ENCODE measurements around the gene TRIM72.

Gene TRIM72

DNA sequence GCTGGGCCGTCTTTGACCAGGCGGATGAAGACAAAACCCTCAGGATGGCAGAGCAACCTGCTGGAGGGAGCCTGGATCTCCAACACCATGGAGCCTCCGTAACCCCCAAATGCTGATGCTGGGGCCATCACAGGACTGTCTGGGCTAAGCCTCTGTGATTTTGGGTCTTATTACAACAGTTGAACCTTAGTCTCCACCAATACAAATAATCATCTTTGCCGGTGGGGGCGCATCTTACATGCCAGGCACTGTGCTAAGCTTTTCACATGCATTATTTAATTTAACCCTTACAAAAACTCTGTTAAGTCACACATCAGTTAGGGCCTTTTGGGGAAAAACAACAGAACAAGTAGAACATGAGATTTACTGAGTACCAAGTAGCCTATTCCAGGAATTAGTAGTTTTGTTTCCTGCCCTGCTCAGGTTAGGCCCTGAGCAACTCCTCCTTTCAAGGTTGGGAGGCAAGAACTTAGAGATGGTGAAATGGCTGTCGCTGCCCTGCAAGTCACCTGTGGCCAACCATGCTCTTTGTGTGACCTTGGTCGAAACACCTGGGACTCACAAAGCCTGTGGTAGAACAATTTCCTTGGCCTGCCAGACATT, 37.0 kb downstream of the TRIM72 start:
- TF ChIP-seq, protein P1, sequence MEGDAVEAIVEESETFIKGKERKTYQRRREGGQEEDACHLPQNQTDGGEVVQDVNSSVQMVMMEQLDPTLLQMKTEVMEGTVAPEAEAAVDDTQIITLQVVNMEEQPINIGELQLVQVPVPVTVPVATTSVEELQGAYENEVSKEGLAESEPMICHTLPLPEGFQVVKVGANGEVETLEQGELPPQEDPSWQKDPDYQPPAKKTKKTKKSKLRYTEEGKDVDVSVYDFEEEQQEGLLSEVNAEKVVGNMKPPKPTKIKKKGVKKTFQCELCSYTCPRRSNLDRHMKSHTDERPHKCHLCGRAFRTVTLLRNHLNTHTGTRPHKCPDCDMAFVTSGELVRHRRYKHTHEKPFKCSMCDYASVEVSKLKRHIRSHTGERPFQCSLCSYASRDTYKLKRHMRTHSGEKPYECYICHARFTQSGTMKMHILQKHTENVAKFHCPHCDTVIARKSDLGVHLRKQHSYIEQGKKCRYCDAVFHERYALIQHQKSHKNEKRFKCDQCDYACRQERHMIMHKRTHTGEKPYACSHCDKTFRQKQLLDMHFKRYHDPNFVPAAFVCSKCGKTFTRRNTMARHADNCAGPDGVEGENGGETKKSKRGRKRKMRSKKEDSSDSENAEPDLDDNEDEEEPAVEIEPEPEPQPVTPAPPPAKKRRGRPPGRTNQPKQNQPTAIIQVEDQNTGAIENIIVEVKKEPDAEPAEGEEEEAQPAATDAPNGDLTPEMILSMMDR (IDR thresholded peaks at IDR 0.05) = no peak

DNA sequence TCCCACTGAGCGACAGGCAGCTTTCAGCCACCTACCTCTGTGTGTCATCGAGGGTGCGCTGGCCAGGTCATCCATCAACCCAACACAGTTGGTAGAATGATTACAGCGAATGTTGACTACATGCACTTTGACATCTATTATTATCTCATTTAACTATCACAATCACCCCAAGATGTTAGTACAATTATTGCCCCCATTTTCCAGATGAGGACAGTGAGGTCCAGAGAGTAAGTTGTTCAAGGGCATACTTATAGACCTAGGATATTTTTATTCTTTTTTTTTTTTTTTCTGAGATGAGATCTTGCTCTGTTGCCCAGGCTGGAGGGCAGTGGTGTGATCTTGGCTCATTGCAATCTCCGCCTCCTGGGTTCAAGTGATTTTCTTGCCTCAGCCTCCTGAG, 37.5 kb downstream of the TRIM72 start:
- TF ChIP-seq, protein P1 (IDR thresholded peaks at IDR 0.05) = no peak

DNA sequence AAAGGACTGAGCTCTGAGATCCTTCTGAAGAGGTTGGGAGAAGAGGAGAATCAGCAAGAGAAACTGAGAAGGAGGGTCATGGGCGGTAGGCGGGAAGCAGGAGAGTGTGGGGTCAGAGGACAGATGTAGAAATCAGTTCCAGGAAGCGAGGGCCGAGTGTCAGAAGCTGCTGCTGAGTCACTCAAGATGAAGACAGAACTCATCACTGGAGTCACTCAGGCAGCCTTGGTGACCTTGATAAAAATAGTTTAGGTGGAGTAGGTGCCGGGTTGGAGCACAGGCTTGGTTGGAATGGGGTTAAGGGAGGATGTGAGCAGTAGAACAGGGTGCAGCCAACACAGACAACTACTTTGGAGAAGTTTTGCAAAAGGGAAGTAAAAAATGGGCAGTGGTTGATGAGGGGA, 39.7 kb downstream of the TRIM72 start:
- TF ChIP-seq, protein P1 (IDR thresholded peaks at IDR 0.05) = no peak

DNA sequence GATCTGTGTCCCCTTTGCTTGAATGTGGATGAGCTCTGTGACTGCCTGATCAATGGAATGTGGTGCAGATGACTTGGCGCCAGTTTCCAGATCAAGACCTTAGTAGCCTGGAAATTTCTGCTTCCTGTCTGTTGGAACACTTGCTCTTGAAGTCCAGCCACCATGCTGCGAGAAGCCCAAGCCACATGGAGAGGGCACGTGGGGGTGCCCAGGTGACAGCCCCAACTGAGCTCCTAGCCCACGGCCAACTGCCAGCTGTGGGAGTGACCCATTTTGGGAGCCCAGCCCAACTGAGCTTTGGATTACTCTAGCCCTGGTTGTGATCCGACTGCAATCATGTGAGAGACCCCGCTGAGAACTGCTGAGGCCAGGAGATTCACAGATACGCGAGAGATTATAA, 42.5 kb downstream of the TRIM72 start:
- TF ChIP-seq, protein P1 (IDR thresholded peaks at IDR 0.05) = no peak

DNA sequence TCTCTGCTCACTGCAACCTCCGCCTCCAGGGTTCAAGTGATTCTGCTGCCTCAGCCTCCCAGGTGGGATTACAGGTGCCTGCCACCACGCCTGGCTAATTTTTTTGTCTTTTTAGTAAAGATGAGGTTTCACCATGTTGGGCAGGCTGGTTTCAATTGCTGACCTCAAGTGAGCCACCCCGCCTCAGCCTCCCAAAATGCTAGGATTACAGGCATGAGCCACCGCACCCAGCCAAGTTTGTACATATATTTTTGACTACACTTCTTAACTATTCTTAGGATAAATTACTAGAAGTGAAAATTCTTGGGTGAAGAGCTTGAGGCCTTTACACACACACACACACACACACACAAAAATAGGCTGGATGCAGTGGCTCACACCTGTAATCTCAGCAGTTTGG, 44.4 kb downstream of the TRIM72 start:
- TF ChIP-seq, protein P1 (IDR thresholded peaks at IDR 0.05) = no peak

DNA sequence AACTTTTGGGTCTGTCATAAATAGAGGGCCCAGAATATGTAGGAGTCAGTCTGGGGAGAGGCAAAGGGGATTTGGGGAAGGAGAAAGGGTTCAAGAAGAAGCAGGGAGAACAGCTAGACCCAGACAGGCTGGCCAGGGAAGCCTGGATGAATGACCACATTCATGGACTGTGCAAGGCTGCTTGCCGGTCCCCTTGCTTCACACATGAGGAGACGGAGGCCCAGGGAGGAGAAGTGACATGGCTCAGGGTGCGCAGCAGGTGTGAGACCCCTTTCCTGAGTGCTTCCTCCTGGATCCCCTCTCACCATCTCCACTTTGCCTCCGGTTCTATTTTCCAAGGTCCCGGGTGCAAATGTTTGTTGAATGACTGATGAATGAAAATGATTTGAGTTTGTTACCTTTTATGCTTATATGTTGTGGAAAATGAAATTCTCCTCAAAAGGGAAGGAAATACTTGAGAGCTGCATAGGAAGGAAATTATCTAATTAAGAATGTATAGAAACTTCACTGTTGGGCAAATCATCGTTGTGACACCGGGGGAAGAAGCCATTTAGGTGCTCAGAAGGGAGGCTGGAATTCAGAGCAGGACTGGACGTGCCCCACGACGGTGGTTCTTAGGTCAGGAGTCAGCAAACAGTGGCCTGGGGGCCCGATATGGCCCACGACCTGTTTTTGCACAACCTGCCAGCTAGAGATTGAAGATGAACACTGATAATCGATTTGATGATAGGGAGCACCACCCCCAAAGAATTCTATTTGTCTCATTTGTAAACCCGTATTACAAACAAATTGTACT, 46.4 kb downstream of the TRIM72 start:
- TF ChIP-seq, protein P1 (IDR thresholded peaks at IDR 0.05) = no peak

DNA sequence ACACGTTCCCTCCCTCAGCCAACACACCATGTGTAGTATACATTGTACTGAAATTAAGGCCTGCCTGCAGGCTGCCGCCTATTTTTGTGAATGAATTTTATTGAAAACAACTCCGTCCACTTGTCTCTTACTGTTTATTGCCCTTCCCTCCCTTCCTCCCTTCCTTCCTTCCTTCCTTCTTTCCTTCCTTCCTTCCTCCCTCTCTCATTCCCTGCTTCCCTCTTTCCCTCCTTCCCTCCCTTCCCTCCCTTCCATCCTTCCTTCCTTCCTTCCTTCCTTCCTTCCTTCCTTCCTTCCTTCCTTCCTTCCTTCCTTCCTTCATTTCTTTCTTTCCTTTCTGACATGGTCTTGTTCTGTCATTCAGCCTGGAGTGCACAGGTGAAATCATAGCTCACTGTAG, 48.2 kb downstream of the TRIM72 start:
- TF ChIP-seq, protein P1 (IDR thresholded peaks at IDR 0.05) = no peak

Measured in LNCAP (cell line).